ENCODE data around the gene XYLB.

Gene XYLB

GRCh38 chr3:38376098-38376816 lies 29.7 kb downstream of the XYLB start:
- TF ChIP-seq NFIC (IDR thresholded peaks at IDR 0.05) (no peak), TCF12 (IDR thresholded peaks at IDR 0.05; ENCODE audit: low read depth) (no peak), RAD21 (IDR thresholded peaks at IDR 0.05; ENCODE audit: low read depth) (no peak), CREB1 (IDR thresholded peaks at IDR 0.05; ENCODE audit: low read depth) (no peak), YY1 (IDR thresholded peaks at IDR 0.05; ENCODE audit: low read depth) (no peak), REST (IDR thresholded peaks at IDR 0.05; ENCODE audit: low read depth) (no peak), EP300 (IDR thresholded peaks at IDR 0.05; ENCODE audit: borderline replicate concordance) (no peak), ZBTB7A (IDR thresholded peaks at IDR 0.05; ENCODE audit: low read depth) (no peak), EGR1 (IDR thresholded peaks at IDR 0.05) (no peak), CEBPB (IDR thresholded peaks at IDR 0.05) (no peak)

DNA sequence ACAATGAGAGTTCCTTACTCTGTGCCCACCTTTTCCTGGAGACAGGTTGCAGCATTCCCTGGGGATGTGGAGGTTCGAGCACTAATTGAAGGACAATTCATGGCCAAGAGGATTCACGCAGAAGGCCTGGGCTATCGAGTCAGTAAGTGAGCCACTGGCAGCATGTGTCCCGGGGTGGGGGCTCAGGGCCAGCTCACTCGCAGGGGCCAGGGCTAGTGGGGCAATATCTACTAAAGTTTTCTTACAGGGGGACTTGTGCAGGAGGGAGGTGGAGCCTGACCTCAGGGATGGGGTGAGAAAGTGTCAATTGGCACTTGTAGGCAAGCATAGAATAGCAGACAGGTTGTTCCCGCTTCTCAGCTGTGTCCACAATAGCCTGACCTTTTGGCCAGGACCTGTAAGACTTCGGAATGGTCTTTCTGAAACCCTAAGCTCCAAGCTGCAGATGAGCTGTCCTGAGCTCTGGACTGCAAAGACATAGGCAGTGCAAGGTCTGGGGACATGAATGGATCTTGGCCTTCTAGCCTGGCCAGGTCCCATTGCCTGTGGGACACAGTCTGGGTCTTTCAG lies 32.7 kb downstream of the XYLB start:
- TF ChIP-seq CREB1 (IDR thresholded peaks at IDR 0.05; ENCODE audit: low read depth) (no peak), REST (IDR thresholded peaks at IDR 0.05; ENCODE audit: low read depth) (no peak), NFIC (IDR thresholded peaks at IDR 0.05) (no peak), TCF12 (IDR thresholded peaks at IDR 0.05; ENCODE audit: low read depth) (no peak), ZBTB7A (IDR thresholded peaks at IDR 0.05; ENCODE audit: low read depth) (no peak), CEBPB (IDR thresholded peaks at IDR 0.05) (no peak), RAD21 (IDR thresholded peaks at IDR 0.05; ENCODE audit: low read depth) (no peak), YY1 (IDR thresholded peaks at IDR 0.05; ENCODE audit: low read depth) (no peak), EP300 (IDR thresholded peaks at IDR 0.05; ENCODE audit: borderline replicate concordance) (no peak), FOXM1 (IDR thresholded peaks at IDR 0.05; ENCODE audit: borderline replicate concordance, low read depth) (no peak), TEAD4 (IDR thresholded peaks at IDR 0.05) (no peak), TAF1 (IDR thresholded peaks at IDR 0.05; ENCODE audit: low read depth) (no peak), EGR1 (IDR thresholded peaks at IDR 0.05) (no peak)
- TF ChIP-seq, protein P1, sequence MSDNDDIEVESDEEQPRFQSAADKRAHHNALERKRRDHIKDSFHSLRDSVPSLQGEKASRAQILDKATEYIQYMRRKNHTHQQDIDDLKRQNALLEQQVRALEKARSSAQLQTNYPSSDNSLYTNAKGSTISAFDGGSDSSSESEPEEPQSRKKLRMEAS (IDR thresholded peaks at IDR 0.05), result no peak
- TF ChIP-seq, protein P2, sequence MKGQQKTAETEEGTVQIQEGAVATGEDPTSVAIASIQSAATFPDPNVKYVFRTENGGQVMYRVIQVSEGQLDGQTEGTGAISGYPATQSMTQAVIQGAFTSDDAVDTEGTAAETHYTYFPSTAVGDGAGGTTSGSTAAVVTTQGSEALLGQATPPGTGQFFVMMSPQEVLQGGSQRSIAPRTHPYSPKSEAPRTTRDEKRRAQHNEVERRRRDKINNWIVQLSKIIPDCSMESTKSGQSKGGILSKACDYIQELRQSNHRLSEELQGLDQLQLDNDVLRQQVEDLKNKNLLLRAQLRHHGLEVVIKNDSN (IDR thresholded peaks at IDR 0.05), result no peak

GRCh38 chr3:38382506-38383080 lies 36.0 kb downstream of the XYLB start:
- TF ChIP-seq FOXM1 (IDR thresholded peaks at IDR 0.05; ENCODE audit: borderline replicate concordance, low read depth), result no peak
- TF ChIP-seq, protein P2 (IDR thresholded peaks at IDR 0.05), result no peak
- TF ChIP-seq REST (IDR thresholded peaks at IDR 0.05; ENCODE audit: low read depth), result no peak
- no peak for TF ChIP-seq ZBTB7A (IDR thresholded peaks at IDR 0.05; ENCODE audit: low read depth)
- no peak for TF ChIP-seq EP300 (IDR thresholded peaks at IDR 0.05; ENCODE audit: borderline replicate concordance)
- no peak for TF ChIP-seq RAD21 (IDR thresholded peaks at IDR 0.05; ENCODE audit: low read depth)
- no peak for TF ChIP-seq NFIC (IDR thresholded peaks at IDR 0.05)
- TF ChIP-seq TCF12 (IDR thresholded peaks at IDR 0.05; ENCODE audit: low read depth), result no peak
- no peak for TF ChIP-seq TAF1 (IDR thresholded peaks at IDR 0.05; ENCODE audit: low read depth)
- no peak for TF ChIP-seq CEBPB (IDR thresholded peaks at IDR 0.05)
- no peak for TF ChIP-seq TEAD4 (IDR thresholded peaks at IDR 0.05)
- no peak for TF ChIP-seq EGR1 (IDR thresholded peaks at IDR 0.05)
- no peak for TF ChIP-seq CREB1 (IDR thresholded peaks at IDR 0.05; ENCODE audit: low read depth)
- no peak for TF ChIP-seq YY1 (IDR thresholded peaks at IDR 0.05; ENCODE audit: low read depth)
- TF ChIP-seq, protein P1 (IDR thresholded peaks at IDR 0.05), result no peak

Data from Ishikawa (cell line).